Activated CD8-positive, alpha-beta memory T cell treated with anti-CD3 and anti-CD28 coated beads, Interleukin-2, amount 50 U/mL, for 48 hours (primary cell): Measurements from ENCODE around the gene PHF1.

Experiments used
- DNase-seq: peaks from one replicate; pipeline ENCODE4 v3.0.0-alpha.2; 2020

The PHF1 gene

GRCh38 chr6:33433001-33433543, 22.3 kb downstream of the PHF1 start:
- DNase-seq, result no peak

- DNase-seq, result no peak
Measured at GRCh38 chr6:33433544-33434191, 22.9 kb downstream of the PHF1 start.

- DNase-seq, result no peak
Measured at GRCh38 chr6:33434961-33435360, 24.1 kb downstream of the PHF1 start.

- no peak for DNase-seq
Measured at GRCh38 chr6:33437666-33438065, 26.9 kb downstream of the PHF1 start.

GRCh38 chr6:33438978-33439594, 28.3 kb downstream of the PHF1 start:
- no peak for DNase-seq

- DNase-seq, result no peak
Measured at GRCh38 chr6:33439956-33440648, 29.3 kb downstream of the PHF1 start.

- DNase-seq, result no peak
Measured at GRCh38 chr6:33440649-33441309, 30.0 kb downstream of the PHF1 start.

GRCh38 chr6:33441457-33441856, 30.6 kb downstream of the PHF1 start:
- DNase-seq, result no peak

GRCh38 chr6:33442283-33442682, 31.5 kb downstream of the PHF1 start:
- DNase-seq, result no peak

GRCh38 chr6:33443025-33443424, 32.2 kb downstream of the PHF1 start:
- no peak for DNase-seq

- DNase-seq, result no peak
Measured at GRCh38 chr6:33443619-33444504, 33.0 kb downstream of the PHF1 start.

- DNase-seq, result no peak
Measured at GRCh38 chr6:33445119-33445603, 34.3 kb downstream of the PHF1 start.

- DNase-seq, result no peak
Measured at GRCh38 chr6:33446356-33446755, 35.5 kb downstream of the PHF1 start.

- no peak for DNase-seq
Measured at GRCh38 chr6:33450434-33450833, 39.6 kb downstream of the PHF1 start.

GRCh38 chr6:33451606-33452005, 40.8 kb downstream of the PHF1 start:
- no peak for DNase-seq

- DNase-seq, result no peak
Measured at GRCh38 chr6:33452496-33452895, 41.7 kb downstream of the PHF1 start.

GRCh38 chr6:33453393-33454008, 42.7 kb downstream of the PHF1 start:
- no peak for DNase-seq

- DNase-seq, result peak; percentile 95
Measured at GRCh38 chr6:33454009-33454946, 43.5 kb downstream of the PHF1 start, which contains the start of gene ZBTB9. ZBTB9 (plus strand) TSS chr6:33454576; CDS start chr6:33455101, 525 bp downstream.

- DNase-seq, result no peak
Measured at GRCh38 chr6:33455051-33455450, 44.2 kb downstream of the PHF1 start.

- no peak for DNase-seq
Measured at GRCh38 chr6:33456156-33456555, 45.3 kb downstream of the PHF1 start.
